A549 (cell line): Measurements from ENCODE around the gene KCNAB3.

Experiments used
- BHLHE40 ChIP-seq: IDR thresholded peaks from 2 replicates; pipeline ENCODE4 v1.6.1; 2012; ENCODE audit warnings: low read depth, low read length, inconsistent platforms
- EP300 ChIP-seq, 2 experiments: fragments of >200 bp; sonication (Bioruptor Twin); formaldehyde crosslinking; IDR thresholded peaks; 2 replicates in 1 of 2; 3 replicates in 1 of 2; pipeline ENCODE4 v1.6.1; 2016 to 2017
- ESRRA ChIP-seq: fragments of 150-350 bp; IDR thresholded peaks from 2 replicates; pipeline ENCODE4 v1.6.1; 2014; ENCODE audit warnings: mild to moderate bottlenecking, low read length, borderline replicate concordance
- NR3C1 ChIP-seq: fragments of >200 bp; sonication (Bioruptor Twin); formaldehyde crosslinking; IDR thresholded peaks from 3 replicates; pipeline ENCODE4 v1.6.1; 2017
- POLR2A ChIP-seq: IDR thresholded peaks from 2 replicates; pipeline ENCODE4 v1.6.1; 2012; ENCODE audit warnings: mild to moderate bottlenecking, low read length
- RAD21 ChIP-seq, 2 experiments: fragments of >200 bp in 1 of 2; sonication (Bioruptor Twin) in 1 of 2; formaldehyde crosslinking in 1 of 2; IDR thresholded peaks in 1 of 2; conservative IDR thresholded peaks in 1 of 2; 2 replicates in 1 of 2; 3 replicates in 1 of 2; pipeline ENCODE4 v1.6.1; 2012 to 2018; ENCODE audit warnings: inconsistent platforms in 1 of 2
- TFCP2L1 ChIP-seq: fragments of 250-450 bp; sonication (Bioruptor Pico); IDR thresholded peaks from 2 replicates; pipeline ENCODE4 v1.5.0; 2021; ENCODE audit warnings: mild to moderate bottlenecking
- TF ChIP-seq, protein P1 (sequence below): fragments of >200 bp; sonication (Bioruptor Twin); formaldehyde crosslinking; IDR thresholded peaks from 3 replicates; pipeline ENCODE4 v1.5.1; 2016
- TF ChIP-seq, protein P2 (sequence below): fragments of 450-650 bp; IDR thresholded peaks from 2 replicates; pipeline ENCODE4 v1.6.1; 2014; ENCODE audit warnings: antibody characterized with exemption
- TF ChIP-seq, protein P3 (sequence below): fragments of 200-600 bp; sonication (generic); IDR thresholded peaks from 2 replicates; pipeline ENCODE4 v1.6.1; 2016; ENCODE audit warnings: antibody characterized with exemption, mild to moderate bottlenecking, moderate library complexity

DNA sequence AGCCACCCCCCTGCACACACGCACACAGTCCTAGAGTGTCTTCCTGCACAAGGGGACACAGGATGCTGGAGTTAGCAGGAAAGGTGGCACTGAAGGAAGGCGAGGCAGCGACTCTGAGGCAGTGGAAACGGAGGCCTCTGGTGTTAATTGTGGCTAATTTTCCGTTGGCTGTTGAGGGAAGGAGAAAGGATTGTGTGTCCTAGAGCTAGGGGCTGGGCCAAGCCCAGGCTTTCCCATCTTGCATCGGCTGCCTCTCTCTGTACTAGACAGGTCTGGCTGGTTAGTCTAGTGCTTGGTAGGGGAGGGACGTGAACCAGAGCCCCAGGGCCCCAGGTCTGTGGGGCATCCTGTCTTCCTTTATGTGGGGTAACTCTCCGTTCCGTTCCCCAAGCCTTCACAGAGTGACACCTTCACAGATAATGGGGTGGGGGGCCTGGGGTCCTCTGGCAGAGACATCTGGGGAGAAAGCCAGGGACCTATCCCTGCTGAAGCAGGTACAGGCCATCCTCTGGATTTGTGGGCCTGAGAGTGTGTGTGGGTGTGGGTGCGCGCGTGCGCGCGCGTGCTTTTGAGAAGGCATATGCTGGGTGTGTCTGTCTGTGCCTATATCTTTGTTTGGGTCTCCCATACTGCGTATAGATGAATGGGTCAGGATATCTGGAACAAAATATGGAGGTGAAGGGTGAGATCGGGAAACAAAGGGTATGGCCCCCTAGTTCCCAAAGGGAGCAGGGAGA is 41.3 kb downstream of the KCNAB3 start, which contains the start of gene CHD3:
- TF ChIP-seq, protein P1, sequence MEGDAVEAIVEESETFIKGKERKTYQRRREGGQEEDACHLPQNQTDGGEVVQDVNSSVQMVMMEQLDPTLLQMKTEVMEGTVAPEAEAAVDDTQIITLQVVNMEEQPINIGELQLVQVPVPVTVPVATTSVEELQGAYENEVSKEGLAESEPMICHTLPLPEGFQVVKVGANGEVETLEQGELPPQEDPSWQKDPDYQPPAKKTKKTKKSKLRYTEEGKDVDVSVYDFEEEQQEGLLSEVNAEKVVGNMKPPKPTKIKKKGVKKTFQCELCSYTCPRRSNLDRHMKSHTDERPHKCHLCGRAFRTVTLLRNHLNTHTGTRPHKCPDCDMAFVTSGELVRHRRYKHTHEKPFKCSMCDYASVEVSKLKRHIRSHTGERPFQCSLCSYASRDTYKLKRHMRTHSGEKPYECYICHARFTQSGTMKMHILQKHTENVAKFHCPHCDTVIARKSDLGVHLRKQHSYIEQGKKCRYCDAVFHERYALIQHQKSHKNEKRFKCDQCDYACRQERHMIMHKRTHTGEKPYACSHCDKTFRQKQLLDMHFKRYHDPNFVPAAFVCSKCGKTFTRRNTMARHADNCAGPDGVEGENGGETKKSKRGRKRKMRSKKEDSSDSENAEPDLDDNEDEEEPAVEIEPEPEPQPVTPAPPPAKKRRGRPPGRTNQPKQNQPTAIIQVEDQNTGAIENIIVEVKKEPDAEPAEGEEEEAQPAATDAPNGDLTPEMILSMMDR, result no peak
- TF ChIP-seq BHLHE40 (no peak), ESRRA (no peak), EP300 (IDR thresholded peaks at IDR 0.05) (no peak), POLR2A (no peak; the same call in 1 of the 2 replicates), RAD21 (conservative IDR thresholded peaks at IDR 0.05 in 1 of 2, IDR thresholded peaks at IDR 0.05 in 1 of 2) (no peak), TFCP2L1 (CRISPR knock-in tag) (no peak), NR3C1 (no peak)
- TF ChIP-seq, protein P2, sequence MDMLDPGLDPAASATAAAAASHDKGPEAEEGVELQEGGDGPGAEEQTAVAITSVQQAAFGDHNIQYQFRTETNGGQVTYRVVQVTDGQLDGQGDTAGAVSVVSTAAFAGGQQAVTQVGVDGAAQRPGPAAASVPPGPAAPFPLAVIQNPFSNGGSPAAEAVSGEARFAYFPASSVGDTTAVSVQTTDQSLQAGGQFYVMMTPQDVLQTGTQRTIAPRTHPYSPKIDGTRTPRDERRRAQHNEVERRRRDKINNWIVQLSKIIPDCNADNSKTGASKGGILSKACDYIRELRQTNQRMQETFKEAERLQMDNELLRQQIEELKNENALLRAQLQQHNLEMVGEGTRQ, result no peak
- TF ChIP-seq, protein P3, sequence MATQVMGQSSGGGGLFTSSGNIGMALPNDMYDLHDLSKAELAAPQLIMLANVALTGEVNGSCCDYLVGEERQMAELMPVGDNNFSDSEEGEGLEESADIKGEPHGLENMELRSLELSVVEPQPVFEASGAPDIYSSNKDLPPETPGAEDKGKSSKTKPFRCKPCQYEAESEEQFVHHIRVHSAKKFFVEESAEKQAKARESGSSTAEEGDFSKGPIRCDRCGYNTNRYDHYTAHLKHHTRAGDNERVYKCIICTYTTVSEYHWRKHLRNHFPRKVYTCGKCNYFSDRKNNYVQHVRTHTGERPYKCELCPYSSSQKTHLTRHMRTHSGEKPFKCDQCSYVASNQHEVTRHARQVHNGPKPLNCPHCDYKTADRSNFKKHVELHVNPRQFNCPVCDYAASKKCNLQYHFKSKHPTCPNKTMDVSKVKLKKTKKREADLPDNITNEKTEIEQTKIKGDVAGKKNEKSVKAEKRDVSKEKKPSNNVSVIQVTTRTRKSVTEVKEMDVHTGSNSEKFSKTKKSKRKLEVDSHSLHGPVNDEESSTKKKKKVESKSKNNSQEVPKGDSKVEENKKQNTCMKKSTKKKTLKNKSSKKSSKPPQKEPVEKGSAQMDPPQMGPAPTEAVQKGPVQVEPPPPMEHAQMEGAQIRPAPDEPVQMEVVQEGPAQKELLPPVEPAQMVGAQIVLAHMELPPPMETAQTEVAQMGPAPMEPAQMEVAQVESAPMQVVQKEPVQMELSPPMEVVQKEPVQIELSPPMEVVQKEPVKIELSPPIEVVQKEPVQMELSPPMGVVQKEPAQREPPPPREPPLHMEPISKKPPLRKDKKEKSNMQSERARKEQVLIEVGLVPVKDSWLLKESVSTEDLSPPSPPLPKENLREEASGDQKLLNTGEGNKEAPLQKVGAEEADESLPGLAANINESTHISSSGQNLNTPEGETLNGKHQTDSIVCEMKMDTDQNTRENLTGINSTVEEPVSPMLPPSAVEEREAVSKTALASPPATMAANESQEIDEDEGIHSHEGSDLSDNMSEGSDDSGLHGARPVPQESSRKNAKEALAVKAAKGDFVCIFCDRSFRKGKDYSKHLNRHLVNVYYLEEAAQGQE, result no peak
